Stimulated activated CD4-positive, alpha-beta T cell treated with anti-CD3 and anti-CD28 coated beads, Interleukin-15, amount 100 ng/mL, for 48 hours (primary cell): Measurements from ENCODE around the gene CCDC27.

ENCODE experiments used
- DNase-seq, 2 donors: peaks; one replicate each; pipeline ENCODE4 v3.0.0-alpha.2; 2020; ENCODE audit warnings: low read depth in 2 of 2

Gene CCDC27

GRCh38 chr1:3717715-3718601, 34.3 kb upstream of the CCDC27 start:
- DNase-seq: no peak

- no peak for DNase-seq
These were observed 33.5 kb upstream of the CCDC27 start for GRCh38 chr1:3718764-3719163.

- no peak for DNase-seq
These were observed 30.2 kb upstream of the CCDC27 start for GRCh38 chr1:3721955-3722465.

GRCh38 chr1:3722846-3723245, 29.4 kb upstream of the CCDC27 start:
- no peak for DNase-seq

- peak; percentile 52 to 66 for DNase-seq
These were observed 27.7 kb upstream of the CCDC27 start for GRCh38 chr1:3724416-3725030.

GRCh38 chr1:3725366-3725765, 26.9 kb upstream of the CCDC27 start:
- DNase-seq: no peak

- DNase-seq: no peak
These were observed 25.0 kb upstream of the CCDC27 start for GRCh38 chr1:3727042-3727824.

GRCh38 chr1:3727825-3728776, 24.1 kb upstream of the CCDC27 start:
- no peak for DNase-seq

GRCh38 chr1:3729594-3730542, 22.4 kb upstream of the CCDC27 start:
- no peak for DNase-seq

- DNase-seq: no peak
These were observed 21.6 kb upstream of the CCDC27 start for GRCh38 chr1:3730543-3731247.

- DNase-seq: no peak
These were observed 20.4 kb upstream of the CCDC27 start for GRCh38 chr1:3731583-3732433.

- no peak for DNase-seq
These were observed 19.7 kb upstream of the CCDC27 start for GRCh38 chr1:3732434-3733093.

- no peak for DNase-seq
These were observed 19.0 kb upstream of the CCDC27 start for GRCh38 chr1:3733094-3733882.

- DNase-seq: no peak
These were observed 18.2 kb upstream of the CCDC27 start for GRCh38 chr1:3733883-3734589.

- DNase-seq: no peak
These were observed 17.6 kb upstream of the CCDC27 start for GRCh38 chr1:3734602-3735001.

- no peak for DNase-seq
These were observed 17.1 kb upstream of the CCDC27 start for GRCh38 chr1:3735027-3735681.
